MM.1S (cell line): ENCODE results near the gene CCDC85B.

Source experiments
- EZH2phosphoT487 ChIP-seq: fragments of 300-600 bp; sonication (generic); IDR thresholded peaks from 2 replicates; pipeline ENCODE4 v1.6.1; 2018; ENCODE audit warnings: antibody characterized with exemption, low read length
- TF ChIP-seq, protein P1 (sequence below): fragments of 300-600 bp; sonication (generic); IDR thresholded peaks from 2 replicates; pipeline ENCODE4 v1.5.1; 2016; ENCODE audit warnings: antibody characterized with exemption, low read length, mixed read lengths

DNA sequence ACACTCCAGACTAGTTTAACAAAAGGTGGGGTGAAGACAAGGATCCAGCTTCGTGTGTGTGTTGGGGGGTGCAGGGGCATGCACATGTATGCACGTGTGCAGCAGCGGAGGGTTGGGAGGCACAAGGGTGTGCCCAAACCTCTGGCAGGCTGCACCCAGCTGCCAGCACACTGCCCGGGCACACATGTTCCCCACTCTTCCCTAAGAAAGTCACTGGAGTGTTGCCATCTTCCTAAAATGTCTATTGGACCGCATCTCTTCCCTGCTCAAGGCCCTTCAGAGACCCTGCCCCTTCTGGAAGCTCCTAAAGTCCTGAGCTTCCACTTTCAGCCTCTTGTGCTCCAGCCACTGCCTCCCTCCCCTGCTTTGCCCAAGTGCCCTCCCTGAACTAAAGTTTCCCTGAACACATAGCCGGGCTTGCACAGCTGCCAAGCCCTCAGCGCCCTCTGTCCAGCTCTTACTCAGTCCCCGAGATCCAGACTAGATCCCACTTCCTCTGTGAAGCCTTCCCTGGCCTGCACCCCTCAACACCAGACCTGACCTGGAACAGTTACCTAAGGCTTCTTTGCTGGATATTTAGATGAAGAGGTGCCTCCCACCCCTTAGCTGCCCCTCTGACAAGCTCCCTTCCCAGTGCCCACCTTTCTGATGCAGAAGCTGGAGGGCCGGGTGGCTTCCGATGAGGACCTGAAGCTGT, 38.5 kb upstream of the CCDC85B start:
- TF ChIP-seq, protein P1, sequence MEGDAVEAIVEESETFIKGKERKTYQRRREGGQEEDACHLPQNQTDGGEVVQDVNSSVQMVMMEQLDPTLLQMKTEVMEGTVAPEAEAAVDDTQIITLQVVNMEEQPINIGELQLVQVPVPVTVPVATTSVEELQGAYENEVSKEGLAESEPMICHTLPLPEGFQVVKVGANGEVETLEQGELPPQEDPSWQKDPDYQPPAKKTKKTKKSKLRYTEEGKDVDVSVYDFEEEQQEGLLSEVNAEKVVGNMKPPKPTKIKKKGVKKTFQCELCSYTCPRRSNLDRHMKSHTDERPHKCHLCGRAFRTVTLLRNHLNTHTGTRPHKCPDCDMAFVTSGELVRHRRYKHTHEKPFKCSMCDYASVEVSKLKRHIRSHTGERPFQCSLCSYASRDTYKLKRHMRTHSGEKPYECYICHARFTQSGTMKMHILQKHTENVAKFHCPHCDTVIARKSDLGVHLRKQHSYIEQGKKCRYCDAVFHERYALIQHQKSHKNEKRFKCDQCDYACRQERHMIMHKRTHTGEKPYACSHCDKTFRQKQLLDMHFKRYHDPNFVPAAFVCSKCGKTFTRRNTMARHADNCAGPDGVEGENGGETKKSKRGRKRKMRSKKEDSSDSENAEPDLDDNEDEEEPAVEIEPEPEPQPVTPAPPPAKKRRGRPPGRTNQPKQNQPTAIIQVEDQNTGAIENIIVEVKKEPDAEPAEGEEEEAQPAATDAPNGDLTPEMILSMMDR, result no peak
- TF ChIP-seq EZH2phosphoT487, result no peak
